Measurements from ENCODE around the gene NFX1. TPM values are rescaled to one million over a fixed set of nuclear protein-coding genes. Genes with fewer than 3 reads are reported as not detected.

The NFX1 gene
- total RNA-seq, 1 donor from 2014 or later, result 13.0 TPM

DNA sequence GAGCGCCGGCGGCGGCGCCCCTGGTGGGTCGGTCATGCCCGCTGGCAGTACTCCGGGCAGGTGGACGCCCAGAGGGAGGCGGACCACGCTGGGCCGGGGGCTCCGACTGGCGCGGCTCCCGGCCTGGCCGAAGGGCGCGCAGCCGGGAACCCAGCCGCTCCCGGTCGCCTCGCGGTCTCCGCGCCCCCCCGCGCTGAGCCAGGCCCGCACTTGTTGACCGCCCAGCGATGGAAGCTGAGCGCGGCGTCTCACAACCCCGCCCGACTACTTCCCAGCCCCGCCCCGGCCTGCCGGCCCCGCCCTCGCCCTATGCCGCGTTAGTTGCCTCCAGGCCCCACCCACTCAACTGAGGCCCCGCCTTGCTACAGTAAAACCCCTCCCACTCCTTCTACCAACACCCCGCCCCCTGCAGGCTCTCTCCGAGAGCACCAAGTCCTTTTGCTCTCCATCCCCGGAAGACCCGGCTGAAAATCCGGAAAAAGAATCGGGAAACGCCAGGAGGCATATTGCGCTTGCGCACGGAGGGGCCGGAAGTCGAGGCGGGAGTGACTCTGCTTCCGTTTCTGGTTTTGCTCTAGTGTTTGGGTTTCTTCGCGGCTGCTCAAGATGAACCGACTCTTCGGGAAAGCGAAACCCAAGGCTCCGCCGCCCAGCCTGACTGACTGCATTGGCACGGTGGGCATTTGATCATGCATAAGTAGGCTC, 25.7 kb upstream of the NFX1 start, which contains the start of the genes BAG1 and CHMP5:
Gene BAG1, minus strand, starts transcription at position 236 of the 705 bp plus-strand sequence.
Gene CHMP5, plus strand, starts transcription at position 577 of the 705 bp plus-strand sequence. Its CDS starts 30 bp downstream, at position 607.
- Mint-ChIP-seq H3K27me3 (ENCODE audit: insufficient read depth, low read depth) (peaks cover 2% of the 10 kb centered on the region), H3K9me3 (no peaks in the 10 kb centered on the region), H3K27ac (peak within 1 kb of the TSS; percentile 78), H3K4me1 (peaks cover 19% of the 10 kb centered on the region), H3K36me3 (peaks cover 16% of the 10 kb centered on the region), H3K4me3 (peak within 1 kb of the TSS; percentile 93)
- Histone ChIP-seq H3K9me3 (ENCODE audit: low read depth) (no peaks in the 10 kb centered on the region), H3K4me1 (peaks cover 14% of the 10 kb centered on the region), H3K4me3 (peak within 1 kb of the TSS; percentile 71), H3K79me2 (ENCODE audit: low read depth) (peaks cover 40% of the 10 kb centered on the region), H3F3A (ENCODE audit: low read depth) (no peaks in the 10 kb centered on the region), H3K27ac (no peak within 1 kb of the TSS), H3K36me3 (peaks cover 15% of the 10 kb centered on the region), H4K20me1 (ENCODE audit: low read depth) (no peaks in the 10 kb centered on the region), H3K4me2 (peak within 1 kb of the TSS; percentile 93), H2AFZ (replicated peaks) (peak within 1 kb of the TSS; percentile 85), H3K27me3 (no peaks in the 10 kb centered on the region), H3K9ac (peak within 1 kb of the TSS; percentile 88)
- TF ChIP-seq EZH2phosphoT487 (IDR thresholded peaks at IDR 0.05) (no peak), EZH2 (IDR thresholded peaks at IDR 0.05) (no peak)
- TF ChIP-seq, protein P1, sequence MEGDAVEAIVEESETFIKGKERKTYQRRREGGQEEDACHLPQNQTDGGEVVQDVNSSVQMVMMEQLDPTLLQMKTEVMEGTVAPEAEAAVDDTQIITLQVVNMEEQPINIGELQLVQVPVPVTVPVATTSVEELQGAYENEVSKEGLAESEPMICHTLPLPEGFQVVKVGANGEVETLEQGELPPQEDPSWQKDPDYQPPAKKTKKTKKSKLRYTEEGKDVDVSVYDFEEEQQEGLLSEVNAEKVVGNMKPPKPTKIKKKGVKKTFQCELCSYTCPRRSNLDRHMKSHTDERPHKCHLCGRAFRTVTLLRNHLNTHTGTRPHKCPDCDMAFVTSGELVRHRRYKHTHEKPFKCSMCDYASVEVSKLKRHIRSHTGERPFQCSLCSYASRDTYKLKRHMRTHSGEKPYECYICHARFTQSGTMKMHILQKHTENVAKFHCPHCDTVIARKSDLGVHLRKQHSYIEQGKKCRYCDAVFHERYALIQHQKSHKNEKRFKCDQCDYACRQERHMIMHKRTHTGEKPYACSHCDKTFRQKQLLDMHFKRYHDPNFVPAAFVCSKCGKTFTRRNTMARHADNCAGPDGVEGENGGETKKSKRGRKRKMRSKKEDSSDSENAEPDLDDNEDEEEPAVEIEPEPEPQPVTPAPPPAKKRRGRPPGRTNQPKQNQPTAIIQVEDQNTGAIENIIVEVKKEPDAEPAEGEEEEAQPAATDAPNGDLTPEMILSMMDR (IDR thresholded peaks at IDR 0.05), result peak; percentile 40
- peak; percentile 99 for DNase-seq (ENCODE audit: low spot score)

- H3K36me3 Mint-ChIP-seq, result peaks cover 14% of the 10 kb centered on the region
- peaks cover 2% of the 10 kb centered on the region for H3K27me3 Mint-ChIP-seq (ENCODE audit: insufficient read depth, low read depth)
- peaks cover 14% of the 10 kb centered on the region for H3K36me3 ChIP-seq
- H3K9me3 Mint-ChIP-seq, result no peaks in the 10 kb centered on the region
- no peak for TF ChIP-seq EZH2phosphoT487 (IDR thresholded peaks at IDR 0.05)
- no peak for TF ChIP-seq EZH2 (IDR thresholded peaks at IDR 0.05)
- TF ChIP-seq, protein P1 (IDR thresholded peaks at IDR 0.05), result no peak
- peak overlapping the region; percentile 71 for H3K4me3 ChIP-seq
- no peak for DNase-seq (ENCODE audit: low spot score)
- H3K4me2 ChIP-seq, result peak overlapping the region; percentile 93
- H3K4me1 Mint-ChIP-seq, result peaks cover 19% of the 10 kb centered on the region
- H3K4me3 Mint-ChIP-seq, result peak overlapping the region; percentile 89
- H3K4me1 ChIP-seq, result peaks cover 14% of the 10 kb centered on the region
- no peak overlapping the region for H3K27ac Mint-ChIP-seq
- H2AFZ ChIP-seq (replicated peaks), result peak overlapping the region; percentile 11
- H3K27me3 ChIP-seq, result no peaks in the 10 kb centered on the region
- H3K9ac ChIP-seq, result peak overlapping the region; percentile 88
- no peaks in the 10 kb centered on the region for H4K20me1 ChIP-seq (ENCODE audit: low read depth)
- no peaks in the 10 kb centered on the region for H3F3A ChIP-seq (ENCODE audit: low read depth)
- no peak overlapping the region for H3K27ac ChIP-seq
- peaks cover 40% of the 10 kb centered on the region for H3K79me2 ChIP-seq (ENCODE audit: low read depth)
- H3K9me3 ChIP-seq (ENCODE audit: low read depth), result no peaks in the 10 kb centered on the region
Measured at GRCh38 chr9:33265211-33265865, 25.0 kb upstream of the NFX1 start.

DNA sequence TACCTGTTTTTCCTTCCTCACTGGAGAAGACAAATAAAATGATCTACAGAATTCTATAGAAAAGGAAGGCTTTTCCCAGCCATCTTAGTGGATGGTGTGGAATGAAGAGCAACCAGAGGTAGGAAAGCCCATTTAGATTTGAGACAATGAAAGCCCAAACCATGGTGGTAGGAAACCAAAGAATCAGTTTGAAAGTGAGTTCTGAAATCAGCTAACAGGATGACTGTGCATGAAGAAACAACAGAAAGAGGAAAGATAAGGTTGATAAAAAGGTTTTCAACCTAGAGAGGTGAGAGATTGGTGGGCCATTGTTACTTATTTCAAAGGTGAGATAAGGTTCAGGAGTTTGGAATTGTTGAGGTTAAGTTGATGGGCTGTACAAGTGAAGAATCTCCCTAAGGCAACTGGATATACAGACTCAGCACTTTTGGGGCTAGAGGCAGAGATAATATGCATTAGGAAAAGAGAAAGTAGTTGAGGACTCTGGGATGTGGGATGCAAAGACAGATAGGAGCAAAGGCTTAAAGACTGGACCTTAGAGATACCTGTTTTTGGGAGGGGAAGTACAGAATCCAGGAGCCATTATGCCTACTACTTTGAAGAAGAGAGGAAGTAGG, 23.1 kb upstream of the NFX1 start:
- H3K4me1 Mint-ChIP-seq, result peaks cover 19% of the 10 kb centered on the region

More for the DNA sequence above, 23.1 kb upstream of the NFX1 start:
- no peak overlapping the region for H2AFZ ChIP-seq (replicated peaks)
- H3K9ac ChIP-seq, result no peak overlapping the region
- H3K36me3 ChIP-seq, result peaks cover 4% of the 10 kb centered on the region
- H3K9me3 Mint-ChIP-seq, result no peaks in the 10 kb centered on the region
- H3K27me3 ChIP-seq, result no peaks in the 10 kb centered on the region
- TF ChIP-seq EZH2 (IDR thresholded peaks at IDR 0.05), result no peak
- no peak for TF ChIP-seq EZH2phosphoT487 (IDR thresholded peaks at IDR 0.05)
- TF ChIP-seq, protein P1 (IDR thresholded peaks at IDR 0.05), result no peak
- no peaks in the 10 kb centered on the region for H4K20me1 ChIP-seq (ENCODE audit: low read depth)
- H3F3A ChIP-seq (ENCODE audit: low read depth), result no peaks in the 10 kb centered on the region
- H3K79me2 ChIP-seq (ENCODE audit: low read depth), result peaks cover 40% of the 10 kb centered on the region
- no peak overlapping the region for H3K27ac ChIP-seq
- H3K36me3 Mint-ChIP-seq, result peaks cover 14% of the 10 kb centered on the region
- no peak overlapping the region for H3K4me3 ChIP-seq
- H3K27ac Mint-ChIP-seq, result no peak overlapping the region
- H3K27me3 Mint-ChIP-seq (ENCODE audit: insufficient read depth, low read depth), result peaks cover 2% of the 10 kb centered on the region
- no peaks in the 10 kb centered on the region for H3K9me3 ChIP-seq (ENCODE audit: low read depth)
- H3K4me1 ChIP-seq, result peaks cover 14% of the 10 kb centered on the region
- no peak overlapping the region for H3K4me2 ChIP-seq
- no peak for DNase-seq (ENCODE audit: low spot score)
- no peak overlapping the region for H3K4me3 Mint-ChIP-seq
